Naive thymus-derived CD4-positive, alpha-beta T cell (primary cell): ENCODE data around the gene ATP1A3. TPM values are rescaled to one million over a fixed set of nuclear protein-coding genes. Genes with fewer than 3 reads are reported as not detected.
"Not testable (repeated sequence)": the region's sequence is repeated elsewhere in the genome, so short reads cannot be mapped to it uniquely, and the experiment has no call there.

Experiments used
- ATAC-seq: fragments of 150-1000 bp; cut with Tn5 transposase; 2 replicates; pipeline ENCODE4 v1.10.0; 2021; ENCODE audit warnings: mild to moderate bottlenecking, moderate library complexity
- CTCF ChIA-PET: fragments of 350-600 bp; sonication (Branson Sonifier 250); formaldehyde crosslinking; loops from one replicate; lab custom pipeline; 2021; ENCODE audit warnings: antibody characterized with exemption; lab: Charles Lee
- POLR2A ChIA-PET: fragments of 350-600 bp; sonication (Branson Sonifier 250); formaldehyde crosslinking; loops from one replicate; lab custom pipeline; 2021; ENCODE audit warnings: antibody characterized with exemption, inconsistent platforms; lab: Charles Lee
- DNase-seq, 9 donors: peaks; one replicate each; pipeline versions ENCODE4 v3.0.0 to v3.0.0-alpha.2; 2020 to 2022; ENCODE audit warnings: mixed read lengths in 1 of 9
- H3K27ac ChIP-seq: one replicate; pipeline ENCODE4 v1.7.0; 2013; ENCODE audit warnings: mild to moderate bottlenecking, low read depth, low read length, moderate library complexity
- H3K27me3 ChIP-seq, 2 donors: one replicate each; pipeline ENCODE4 v1.7.0; 2013; ENCODE audit warnings: low read length in 2 of 2, mild to moderate bottlenecking in 2 of 2, moderate library complexity in 2 of 2; ENCODE audit not compliant: control insufficient read depth in 2 of 2, insufficient read depth in 2 of 2
- H3K36me3 ChIP-seq, 3 experiments: 1 replicate in 2 of 3; 2 replicates in 1 of 3; pipeline ENCODE4 v1.7.0; 2013; ENCODE audit warnings: low read length in 3 of 3, mild to moderate bottlenecking in 3 of 3, moderate library complexity in 1 of 3; ENCODE audit not compliant: insufficient read depth in 3 of 3, control insufficient read depth in 2 of 3
- H3K4me1 ChIP-seq, 2 donors: one replicate each; pipeline ENCODE4 v1.7.0; 2013; ENCODE audit warnings: low read length in 2 of 2, mild to moderate bottlenecking in 2 of 2, moderate library complexity in 1 of 2; ENCODE audit not compliant: control insufficient read depth in 2 of 2, insufficient read depth in 2 of 2
- H3K4me3 ChIP-seq: 2 replicates; pipeline ENCODE4 v1.7.0; 2013; ENCODE audit warnings: mild to moderate bottlenecking, low read length
- H3K9me3 ChIP-seq, 3 experiments: 1 replicate in 2 of 3; 2 replicates in 1 of 3; pipeline ENCODE4 v1.7.0; 2013; ENCODE audit warnings: low read length in 3 of 3; ENCODE audit not compliant: control insufficient read depth in 2 of 3
- H3K27ac Mint-ChIP-seq, 9 donors: one replicate each; pipeline ENCODE4 v1.8.0; 2020 to 2022; ENCODE audit warnings: mixed read lengths in 9 of 9, mild to moderate bottlenecking in 8 of 9, moderate library complexity in 5 of 9, inconsistent platforms in 2 of 9
- H3K27me3 Mint-ChIP-seq, 5 donors: one replicate each; pipeline ENCODE4 v1.8.0; 2021 to 2022; ENCODE audit warnings: mixed read lengths in 5 of 5, mild to moderate bottlenecking in 1 of 5
- H3K36me3 Mint-ChIP-seq, 5 donors: one replicate each; pipeline ENCODE4 v1.8.0; 2020 to 2022; ENCODE audit warnings: mixed read lengths in 5 of 5, mild to moderate bottlenecking in 3 of 5, inconsistent platforms in 1 of 5
- H3K4me1 Mint-ChIP-seq, 7 donors: one replicate each; pipeline ENCODE4 v1.8.0; 2020 to 2022; ENCODE audit warnings: mixed read lengths in 7 of 7, mild to moderate bottlenecking in 3 of 7, inconsistent platforms in 1 of 7
- H3K4me3 Mint-ChIP-seq, 10 donors: one replicate each; pipeline ENCODE4 v1.8.0; 2020 to 2022; ENCODE audit warnings: mild to moderate bottlenecking in 10 of 10, mixed read lengths in 10 of 10, moderate library complexity in 6 of 10, inconsistent platforms in 2 of 10
- H3K9me3 Mint-ChIP-seq, 11 donors: one replicate each; pipeline ENCODE4 v1.8.0; 2020 to 2022; ENCODE audit warnings: mixed read lengths in 11 of 11, mild to moderate bottlenecking in 4 of 11, inconsistent platforms in 1 of 11, moderate library complexity in 1 of 11
- intact Hi-C, 2 donors: fragments of 100-400 bp; cut with micrococcal nuclease; formaldehyde crosslinking; loops; one replicate each; pipeline ENCODE4 v1.15.1; 2023
- polyA plus RNA-seq, 2 donors: library from polyadenylated mRNA; unstranded; fragments of 300-500 nt; fragmentation: Illumina TruSeq; gene quantifications; one replicate each; pipeline ENCODE4 v1.2.3, GENCODE V29; 2021
- total RNA-seq, 6 experiments: library from RNA in 5 of 6; stranded (reverse) in 5 of 6; gene quantifications; 1 replicate in 5 of 6; 2 replicates in 1 of 6; pipeline ENCODE4 v1.2.3 and lab custom pipeline; 2021 to 2026

The ATP1A3 gene
- total and polyA plus RNA-seq, 7 experiments from 2014 or later: 0.54 to 5.0 (median 2.7) TPM

DNA sequence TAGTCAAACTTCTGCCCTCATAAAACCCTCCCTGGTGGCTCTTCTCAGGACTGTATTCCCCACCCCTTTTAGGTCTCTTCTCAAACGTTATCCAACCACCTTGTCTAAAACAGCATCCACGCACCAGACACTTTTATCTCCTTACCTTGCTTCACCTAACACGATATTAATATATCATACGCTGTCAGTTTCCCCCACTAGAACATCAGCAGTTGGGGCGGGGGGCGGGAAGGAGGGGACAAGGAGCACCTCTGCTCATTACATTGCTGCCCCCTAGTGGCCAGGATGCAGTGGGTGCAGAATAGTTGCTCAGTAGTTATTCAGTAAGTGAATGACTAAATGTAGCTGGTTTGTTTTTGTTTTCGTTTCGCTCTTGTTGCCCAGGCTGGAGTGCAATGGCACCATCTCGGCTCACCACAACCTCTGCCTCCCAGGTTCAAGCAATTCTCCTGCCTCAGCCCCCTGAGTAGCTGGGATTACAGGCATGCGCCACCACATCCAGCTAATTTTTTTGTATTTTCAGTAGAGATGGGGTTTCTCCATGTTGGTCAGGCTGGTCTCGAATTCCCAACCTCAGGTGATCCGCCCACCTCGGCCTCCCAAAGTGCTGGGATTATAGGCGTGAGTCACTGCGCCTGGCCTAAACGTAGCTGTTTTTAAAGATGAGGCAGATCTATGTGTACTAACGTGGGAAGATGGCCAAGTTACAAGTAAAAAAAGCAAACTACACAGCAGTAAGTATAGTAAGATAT, 40.8 kb upstream of the ATP1A3 start:
- H3K27ac Mint-ChIP-seq: peak overlapping the region in 3 of 9 donors; percentile 4 to 55 (median 32)
- not testable (repeated sequence) for H3K9me3 Mint-ChIP-seq, H3K4me3 ChIP-seq, H3K36me3 Mint-ChIP-seq, H3K4me1 Mint-ChIP-seq, H3K27me3 Mint-ChIP-seq, H3K36me3 ChIP-seq, H3K27ac ChIP-seq, H3K4me3 Mint-ChIP-seq, H3K27me3 ChIP-seq, H3K4me1 ChIP-seq, H3K9me3 ChIP-seq
- DNase-seq (peak; percentile 35 to 64 (median 53)), ATAC-seq (peak; percentile 90)
- ChIA-PET CTCF (interaction anchor here (0.6 to 1.2 kb wide), 7 partner anchors 18 to 600 kb away, joined by 3 to 6 read pairs (median 3); partner anchors contain the start of genes RABAC1 and RPS19), POLR2A (interaction anchor here (1.0 kb wide), 1 partner anchor 76 kb away, joined by 4 read pairs; the partner anchor contains the start of gene RABAC1)
- intact Hi-C loops: loop anchor here (1.0 to 10.0 kb wide), 6 partner anchors 60 to 242 kb away; partner anchors contain the start of gene RABAC1 (in 2 of the 2)

- no peaks in the 10 kb centered on the region for H3K36me3 Mint-ChIP-seq
- intact Hi-C loops: loop anchor here in 1 of 2 donors (5.0 to 10.0 kb wide), 2 partner anchors 61 to 161 kb away; no protein-coding TSS in a partner anchor
- Histone ChIP-seq H3K9me3 (no peaks in the 10 kb centered on the region), H3K27me3 (no peaks in the 10 kb centered on the region), H3K4me1 (no peaks in the 10 kb centered on the region), H3K27ac (no peak overlapping the region), H3K36me3 (no peaks in the 10 kb centered on the region), H3K4me3 (no peak overlapping the region)
- no peaks in the 10 kb centered on the region for H3K9me3 Mint-ChIP-seq
- no peak for ATAC-seq
- ChIA-PET POLR2A (no interaction called here), CTCF (no interaction called here)
- no peak overlapping the region for H3K4me3 Mint-ChIP-seq
- peaks cover 0 to 8% (median 6%) of the 10 kb centered on the region in 5 donors for H3K27me3 Mint-ChIP-seq
- peak overlapping the region in 1 of 9 donors; percentile 38 for H3K27ac Mint-ChIP-seq
- DNase-seq: no peak
- H3K4me1 Mint-ChIP-seq: peaks cover 0 to 8% (median 0%) of the 10 kb centered on the region in 7 donors
Measured at GRCh38 chr19:42033413-42033812, 39.4 kb upstream of the ATP1A3 start.

DNA sequence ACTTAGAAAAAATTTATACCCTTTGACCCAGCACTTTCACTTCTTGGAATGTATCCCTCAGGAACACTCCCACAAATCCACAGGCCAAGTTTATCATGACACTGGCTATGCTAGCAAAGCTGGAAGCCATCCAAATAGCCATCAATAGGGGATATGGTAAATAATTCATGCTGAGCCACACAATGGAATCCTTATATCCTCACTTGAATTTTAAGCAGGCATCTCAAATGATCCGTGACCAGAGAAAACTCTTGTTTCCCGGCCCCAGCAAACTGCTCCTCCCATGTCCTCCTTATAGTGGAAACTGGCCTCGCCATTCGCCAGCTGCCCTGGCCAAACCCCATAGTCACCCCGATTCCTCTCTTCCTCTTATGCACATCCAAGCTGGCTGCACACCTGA, 38.4 kb upstream of the ATP1A3 start:
- no peaks in the 10 kb centered on the region for H3K9me3 Mint-ChIP-seq
- Histone ChIP-seq H3K4me3 (no peak overlapping the region), H3K27ac (no peak overlapping the region), H3K9me3 (no peaks in the 10 kb centered on the region), H3K27me3 (no peaks in the 10 kb centered on the region), H3K36me3 (no peaks in the 10 kb centered on the region), H3K4me1 (no peaks in the 10 kb centered on the region)
- POLR2A ChIA-PET: no interaction called here
- CTCF ChIA-PET: no interaction called here
- H3K4me3 Mint-ChIP-seq: no peak overlapping the region
- H3K4me1 Mint-ChIP-seq: peaks cover 0 to 8% (median 0%) of the 10 kb centered on the region in 7 donors
- DNase-seq (no peak), ATAC-seq (no peak)
- H3K36me3 Mint-ChIP-seq: no peaks in the 10 kb centered on the region
- intact Hi-C loops: loop anchor here in 1 of 2 donors (5.0 to 10.0 kb wide), 2 partner anchors 62 to 160 kb away; no protein-coding TSS in a partner anchor
- H3K27ac Mint-ChIP-seq: peak overlapping the region in 1 of 9 donors; percentile 88
- H3K27me3 Mint-ChIP-seq: peaks cover 0 to 11% (median 6%) of the 10 kb centered on the region in 5 donors

- intact Hi-C loops: loop anchor here in 1 of 2 donors (5.0 to 10.0 kb wide), 2 partner anchors 64 to 159 kb away; no protein-coding TSS in a partner anchor
- H3K4me3 Mint-ChIP-seq: no peak overlapping the region
- POLR2A ChIA-PET: no interaction called here
- Histone ChIP-seq H3K27ac (no peak overlapping the region), H3K9me3 (no peaks in the 10 kb centered on the region), H3K4me3 (no peak overlapping the region), H3K27me3 (no peaks in the 10 kb centered on the region), H3K4me1 (no peaks in the 10 kb centered on the region), H3K36me3 (no peaks in the 10 kb centered on the region)
- CTCF ChIA-PET: interaction anchor here (0.9 to 1.3 kb wide), 2 partner anchors 23 to 72 kb away, joined by 3 read pairs; partner anchors contain the start of gene RABAC1
- no peaks in the 10 kb centered on the region for H3K9me3 Mint-ChIP-seq
- H3K36me3 Mint-ChIP-seq: no peaks in the 10 kb centered on the region
- H3K4me1 Mint-ChIP-seq: peaks cover 0 to 8% (median 0%) of the 10 kb centered on the region in 7 donors
- H3K27me3 Mint-ChIP-seq: peaks cover 0 to 18% (median 10%) of the 10 kb centered on the region in 5 donors
- no peak overlapping the region for H3K27ac Mint-ChIP-seq
- no peak for DNase-seq
- ATAC-seq: no peak
Measured at GRCh38 chr19:42030645-42031440, 36.8 kb upstream of the ATP1A3 start.

DNA sequence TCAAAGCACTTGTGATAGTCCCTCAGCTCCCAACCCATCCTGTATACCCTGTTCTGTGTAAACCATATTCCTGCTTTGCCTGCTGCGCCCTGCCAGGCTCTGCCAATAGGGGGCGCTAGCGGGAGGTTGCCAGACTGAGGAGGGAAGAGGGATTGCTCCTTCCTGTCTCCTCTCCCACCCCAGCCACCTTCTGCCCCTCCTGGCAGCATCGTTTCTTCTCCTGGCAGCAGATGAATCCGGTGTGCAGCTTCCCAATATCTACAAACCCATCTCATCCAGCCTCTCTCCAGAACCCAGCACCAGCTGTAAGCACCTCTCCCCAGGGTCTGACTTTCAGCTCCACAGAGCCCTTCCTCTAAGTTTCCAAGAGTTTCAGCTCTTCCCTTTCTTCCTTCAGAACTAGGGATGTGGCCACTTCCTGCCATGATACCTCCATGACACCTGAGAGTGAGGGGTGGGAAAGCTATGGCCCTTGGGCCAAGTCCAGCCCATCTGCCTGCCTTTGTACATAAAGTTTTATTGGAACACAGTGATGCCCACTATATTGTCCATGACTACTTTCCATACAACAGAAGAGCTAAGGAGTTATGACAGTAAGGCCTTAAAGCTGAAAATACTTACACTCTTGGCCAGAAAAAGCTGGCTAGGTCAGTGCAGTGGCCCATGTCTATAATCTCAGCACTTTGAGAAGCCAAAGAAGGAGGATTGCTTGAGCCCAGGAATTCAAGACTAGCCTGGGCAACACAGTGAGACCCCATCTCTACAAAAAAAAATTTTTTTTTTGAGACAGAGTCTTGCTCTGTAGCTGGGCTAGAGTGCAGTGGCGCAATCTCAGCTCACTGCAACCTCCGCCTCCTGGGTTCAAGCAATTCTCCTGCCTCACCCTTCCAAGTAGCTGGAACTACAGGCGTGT, 34.5 kb upstream of the ATP1A3 start:
- Histone ChIP-seq H3K36me3 (no peaks in the 10 kb centered on the region), H3K4me1 (no peaks in the 10 kb centered on the region), H3K9me3 (no peaks in the 10 kb centered on the region), H3K27ac (no peak overlapping the region), H3K4me3 (no peak overlapping the region), H3K27me3 (peaks cover 0 to 4% of the 10 kb centered on the region in 2 donors)
- DNase-seq (peak in 1 of 9 donors; percentile 60), ATAC-seq (no peak)
- Mint-ChIP-seq H3K4me3 (no peak overlapping the region), H3K36me3 (no peaks in the 10 kb centered on the region), H3K9me3 (no peaks in the 10 kb centered on the region), H3K4me1 (peaks cover 0 to 1% (median 0%) of the 10 kb centered on the region in 7 donors), H3K27me3 (peaks cover 0 to 27% (median 10%) of the 10 kb centered on the region in 5 donors), H3K27ac (peak overlapping the region in 2 of 9 donors; percentile 48 to 62)
- CTCF ChIA-PET: interaction anchor here (0.5 kb wide), 1 partner anchor 233 kb away, joined by 3 read pairs; no protein-coding TSS in a partner anchor
- POLR2A ChIA-PET: no interaction called here
- intact Hi-C loops: no loop called here
